ENCODE results near the gene CCND1. TPM values are rescaled to one million over a fixed set of nuclear protein-coding genes. Genes with fewer than 3 reads are reported as not detected.

CCND1 gene
- total RNA-seq, 1 donor from 2014 or later = 283 TPM

- H3K4me1 ChIP-seq = no peaks in the 10 kb centered on the region
- no peak overlapping the region for H3K27ac ChIP-seq
- H3K4me3 ChIP-seq = no peak overlapping the region
- no peak for ATAC-seq
- no peaks in the 10 kb centered on the region for H3K9me3 ChIP-seq
- H3K36me3 ChIP-seq = peaks cover 16% of the 10 kb centered on the region
- no peak for TF ChIP-seq CTCF (IDR thresholded peaks at IDR 0.05)
- DNase-seq = peak; percentile 52
- H3K27me3 ChIP-seq = no peaks in the 10 kb centered on the region
- intact Hi-C loops (cut with DNase I) = no loop called here
These were observed 17.1 kb downstream of the CCND1 start for GRCh38 chr11:69657911-69658625.

DNA sequence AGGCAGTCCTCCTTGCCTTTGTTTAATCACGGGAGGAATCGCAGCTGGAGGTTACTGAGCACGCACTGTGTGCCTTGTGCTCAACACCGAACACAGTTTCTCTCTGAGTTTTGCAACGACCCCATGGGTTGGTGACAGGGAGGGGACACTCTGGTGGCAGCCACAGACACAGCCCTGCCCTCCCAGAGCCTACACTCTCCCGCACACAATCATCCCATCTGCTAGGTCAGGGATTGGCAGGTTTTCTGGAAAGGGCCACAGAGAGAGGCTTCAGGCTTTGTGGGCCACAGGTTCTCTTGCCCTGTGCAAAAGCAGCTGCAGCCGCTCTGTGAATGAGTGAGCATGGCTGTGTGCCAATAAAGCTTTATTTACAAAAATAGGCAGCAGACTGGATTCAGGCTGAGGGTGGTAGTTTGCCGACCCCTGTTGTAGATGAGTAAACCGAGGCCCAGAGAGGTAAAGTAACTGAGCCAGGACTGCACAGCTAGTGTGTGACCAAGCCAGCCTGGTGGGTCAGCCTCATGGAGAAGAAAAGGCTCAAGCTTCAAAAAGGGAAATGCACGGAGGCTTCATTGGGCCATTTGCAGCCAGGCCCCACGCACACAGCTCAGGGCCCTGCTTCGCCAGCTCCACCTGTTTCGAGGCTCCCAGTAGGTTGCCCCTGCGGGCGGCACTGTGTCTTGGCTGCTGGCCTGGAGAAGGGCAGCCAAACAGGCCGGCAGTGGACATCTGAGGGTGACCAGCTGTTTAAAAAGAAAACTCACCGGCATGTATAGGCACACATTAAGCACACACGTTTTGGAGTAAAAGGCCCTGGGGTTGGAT is 17.9 kb downstream of the CCND1 start:
- Histone ChIP-seq H3K27ac (no peak overlapping the region), H3K36me3 (peaks cover 16% of the 10 kb centered on the region), H3K27me3 (no peaks in the 10 kb centered on the region), H3K4me3 (no peak overlapping the region), H3K4me1 (no peaks in the 10 kb centered on the region), H3K9me3 (no peaks in the 10 kb centered on the region)
- intact Hi-C loops (cut with DNase I) = no loop called here
- DNase-seq = peak; percentile 40
- no peak for ATAC-seq
- no peak for TF ChIP-seq CTCF (IDR thresholded peaks at IDR 0.05)

DNA sequence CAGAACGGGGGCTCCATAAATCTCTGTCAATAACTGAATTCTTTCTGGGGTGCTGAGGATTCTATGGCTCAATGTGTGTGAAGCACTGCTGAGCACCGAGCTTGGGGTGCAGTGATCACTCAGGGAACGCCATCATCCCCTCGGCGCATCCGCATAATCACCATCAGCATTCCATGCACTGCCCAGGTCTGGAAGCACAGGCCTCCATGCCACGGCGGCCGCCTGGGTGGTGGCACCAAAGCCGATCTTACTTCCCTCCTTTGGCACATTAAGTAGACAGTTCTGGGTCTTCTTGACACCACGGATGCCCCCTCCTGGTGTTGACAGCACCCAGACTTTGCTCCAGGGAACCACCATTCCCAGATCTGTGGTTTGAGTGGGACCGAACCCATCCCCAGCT is 18.6 kb downstream of the CCND1 start:
- no peak overlapping the region for H3K27ac ChIP-seq
- no peaks in the 10 kb centered on the region for H3K27me3 ChIP-seq
- peaks cover 20% of the 10 kb centered on the region for H3K36me3 ChIP-seq
- TF ChIP-seq CTCF (IDR thresholded peaks at IDR 0.05) = no peak
- intact Hi-C loops (cut with DNase I) = no loop called here
- peak; percentile 37 for DNase-seq
- no peak for ATAC-seq
- no peaks in the 10 kb centered on the region for H3K9me3 ChIP-seq
- no peaks in the 10 kb centered on the region for H3K4me1 ChIP-seq
- no peak overlapping the region for H3K4me3 ChIP-seq

GRCh38 chr11:69660001-69660500 is 19.1 kb downstream of the CCND1 start:
- H3K27ac ChIP-seq = no peak overlapping the region
- TF ChIP-seq CTCF (IDR thresholded peaks at IDR 0.05) = no peak
- H3K4me1 ChIP-seq = no peaks in the 10 kb centered on the region
- peaks cover 24% of the 10 kb centered on the region for H3K36me3 ChIP-seq
- no peak overlapping the region for H3K4me3 ChIP-seq
- ATAC-seq = no peak
- no peaks in the 10 kb centered on the region for H3K27me3 ChIP-seq
- intact Hi-C loops (cut with DNase I) = no loop called here
- no peaks in the 10 kb centered on the region for H3K9me3 ChIP-seq
- peak; percentile 13 for DNase-seq

DNA sequence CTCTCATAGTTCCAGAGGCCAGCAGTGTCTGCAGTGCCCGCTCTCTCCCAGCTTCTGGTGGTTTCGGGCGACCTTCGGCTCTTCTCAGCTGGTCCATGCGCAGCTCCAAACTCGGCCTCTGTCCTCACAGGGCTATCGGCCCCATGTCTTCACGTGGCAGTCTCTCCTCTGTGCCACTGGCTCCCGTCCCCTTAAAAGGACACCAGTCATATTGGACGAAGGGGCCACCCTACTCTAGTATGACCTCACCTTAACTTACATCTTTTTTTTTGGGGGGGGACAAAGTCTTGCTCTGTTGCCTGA is 20.4 kb downstream of the CCND1 start:
- H3K27me3 ChIP-seq = no peaks in the 10 kb centered on the region
- intact Hi-C loops (cut with DNase I) = no loop called here
- no peak for ATAC-seq
- H3K27ac ChIP-seq = no peak overlapping the region
- H3K9me3 ChIP-seq = no peaks in the 10 kb centered on the region
- H3K4me1 ChIP-seq = no peaks in the 10 kb centered on the region
- no peak overlapping the region for H3K4me3 ChIP-seq
- no peak for TF ChIP-seq CTCF (IDR thresholded peaks at IDR 0.05)
- no peak for DNase-seq
- H3K36me3 ChIP-seq = peaks cover 38% of the 10 kb centered on the region

Data from upper lobe of right lung (tissue), 1 donor.